HG03439 (cell line): ENCODE results near the gene ATP1A3.

Experiments
- ATAC-seq: cut with Tn5 transposase; IDR thresholded peaks from one replicate; pipeline ENCODE4 v1.9.1; 2021; ENCODE audit warnings: mild to moderate bottlenecking, moderate library complexity; ENCODE audit not compliant: unreplicated experiment

ATP1A3 gene

GRCh38 chr19:41918653-41919244 is 75.3 kb downstream of the ATP1A3 start:
- ATAC-seq: no peak

DNA sequence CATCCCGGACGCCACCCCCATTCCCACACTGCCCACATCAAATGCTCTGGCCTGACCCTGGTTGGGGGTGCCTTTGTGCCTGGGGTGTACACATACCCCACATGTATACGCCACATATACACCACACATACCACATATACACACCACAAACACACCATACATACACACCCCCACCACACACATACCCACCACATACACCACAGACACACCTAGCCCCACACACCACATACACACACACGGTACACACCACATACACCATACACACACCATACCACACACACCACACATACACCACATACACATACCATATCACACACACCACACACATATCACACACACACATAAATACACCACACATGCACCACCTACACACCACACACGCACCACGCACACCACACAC is 75.9 kb downstream of the ATP1A3 start:
- no peak for ATAC-seq

GRCh38 chr19:41917676-41918075 is 76.4 kb downstream of the ATP1A3 start:
- no peak for ATAC-seq
